Ishikawa (cell line): ENCODE measurements around the gene ESYT1.

Experiments
- CEBPB ChIP-seq: IDR thresholded peaks from 2 replicates; pipeline ENCODE4 v1.6.1; 2012
- CREB1 ChIP-seq: IDR thresholded peaks from 2 replicates; pipeline ENCODE4 v1.6.1; 2012; ENCODE audit warnings: low read depth
- EGR1 ChIP-seq: IDR thresholded peaks from 2 replicates; pipeline ENCODE4 v1.6.1; 2012
- EP300 ChIP-seq: IDR thresholded peaks from 2 replicates; pipeline ENCODE4 v1.6.1; 2012; ENCODE audit warnings: borderline replicate concordance
- FOXM1 ChIP-seq: IDR thresholded peaks from 2 replicates; pipeline ENCODE4 v1.6.1; 2012; ENCODE audit warnings: low read depth, borderline replicate concordance
- MAX ChIP-seq: IDR thresholded peaks from 2 replicates; pipeline ENCODE4 v1.6.1; 2012
- NFIC ChIP-seq: IDR thresholded peaks from 2 replicates; pipeline ENCODE4 v1.6.1; 2012
- RAD21 ChIP-seq: IDR thresholded peaks from 2 replicates; pipeline ENCODE4 v1.6.1; 2012; ENCODE audit warnings: low read depth
- REST ChIP-seq: IDR thresholded peaks from 2 replicates; pipeline ENCODE4 v1.6.1; 2012; ENCODE audit warnings: low read depth, mild to moderate bottlenecking
- TAF1 ChIP-seq: IDR thresholded peaks from 2 replicates; pipeline ENCODE4 v1.6.1; 2012; ENCODE audit warnings: low read depth, mild to moderate bottlenecking
- TCF12 ChIP-seq: IDR thresholded peaks from 2 replicates; pipeline ENCODE4 v1.6.1; 2012; ENCODE audit warnings: low read depth
- TEAD4 ChIP-seq: IDR thresholded peaks from 2 replicates; pipeline ENCODE4 v1.6.1; 2012
- USF1 ChIP-seq: IDR thresholded peaks from 2 replicates; pipeline ENCODE4 v1.6.1; 2012
- YY1 ChIP-seq: IDR thresholded peaks from 2 replicates; pipeline ENCODE4 v1.6.1; 2012; ENCODE audit warnings: low read depth
- ZBTB7A ChIP-seq: IDR thresholded peaks from 2 replicates; pipeline ENCODE4 v1.6.1; 2012; ENCODE audit warnings: low read depth

Gene ESYT1

GRCh38 chr12:56114084-56114483, 14.0 kb upstream of the ESYT1 start:
- no peak for TF ChIP-seq USF1
- TF ChIP-seq EGR1, result no peak
- no peak for TF ChIP-seq CEBPB
- no peak for TF ChIP-seq TCF12
- TF ChIP-seq TEAD4, result no peak
- no peak for TF ChIP-seq CREB1
- TF ChIP-seq FOXM1, result no peak
- no peak for TF ChIP-seq REST
- no peak for TF ChIP-seq RAD21
- no peak for TF ChIP-seq TAF1
- no peak for TF ChIP-seq YY1
- TF ChIP-seq ZBTB7A, result no peak
- TF ChIP-seq MAX, result no peak
- no peak for TF ChIP-seq NFIC
- TF ChIP-seq EP300, result no peak

- 0 out of 2 replicates have a peak, but pooled peaks have one; percentile 13 for TF ChIP-seq CREB1
- no peak for TF ChIP-seq FOXM1
These were observed 12.7 kb upstream of the ESYT1 start for GRCh38 chr12:56115329-56115728.

DNA sequence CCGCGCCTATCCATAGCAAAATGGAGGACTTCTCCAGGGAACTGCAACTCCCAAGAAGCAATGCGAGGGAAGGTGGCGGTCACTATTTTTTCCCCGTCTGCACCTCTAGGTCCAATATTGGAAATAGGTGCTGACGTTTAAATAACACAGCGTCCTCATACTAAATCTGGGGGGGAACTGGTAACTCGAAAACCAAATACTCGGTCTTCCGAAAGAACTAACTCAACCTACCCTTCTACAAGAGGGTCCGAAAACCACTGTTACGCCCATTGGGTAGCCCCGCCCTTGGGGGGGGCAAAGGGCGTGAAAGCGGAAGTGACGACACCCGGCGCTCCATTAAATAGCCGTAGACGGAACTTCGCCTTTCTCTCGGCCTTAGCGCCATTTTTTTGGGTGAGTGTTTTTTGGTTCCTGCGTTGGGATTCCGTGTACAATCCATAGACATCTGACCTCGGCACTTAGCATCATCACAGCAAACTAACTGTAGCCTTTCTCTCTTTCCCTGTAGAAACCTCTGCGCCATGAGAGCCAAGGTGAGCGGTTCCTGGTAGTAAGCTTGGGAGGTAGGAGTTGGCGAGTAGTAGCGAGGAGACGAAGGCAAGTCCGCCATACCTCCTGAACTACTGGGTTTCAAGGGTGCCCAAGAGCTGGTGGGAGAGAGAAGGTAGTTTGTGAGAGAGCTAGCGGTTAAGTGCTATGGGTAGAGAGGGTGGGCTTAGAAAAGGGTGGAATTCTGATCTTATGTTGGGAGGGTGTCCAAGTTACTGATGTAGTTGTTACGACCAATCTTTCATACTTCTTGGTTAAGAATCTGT, 11.6 kb upstream of the ESYT1 start, which contains the start of gene RPL41:
Gene RPL41 (plus strand): TSS at position 367 of the 815 bp plus-strand sequence.
- TF ChIP-seq EGR1, result peak; percentile 9; the same call in 1 of the 2 replicates
- peak; percentile 33; the same call in 1 of the 2 replicates for TF ChIP-seq TEAD4
- no peak; the same call in 1 of the 2 replicates for TF ChIP-seq CEBPB
- no peak for TF ChIP-seq REST
- TF ChIP-seq RAD21, result no peak
- peak; percentile 92 for TF ChIP-seq CREB1
- TF ChIP-seq YY1, result peak; percentile 89
- peak; percentile 60; the same call in 1 of the 2 replicates for TF ChIP-seq TCF12
- no peak for TF ChIP-seq ZBTB7A
- TF ChIP-seq FOXM1, result no peak; the same call in 1 of the 2 replicates
- peak; percentile 11; the same call in 1 of the 2 replicates for TF ChIP-seq EP300
- TF ChIP-seq TAF1, result peak; percentile 99
- peak; percentile 92 for TF ChIP-seq MAX
- TF ChIP-seq NFIC, result peak; percentile 33; the same call in 1 of the 2 replicates
- no peak for TF ChIP-seq USF1

- no peak; the same call in 1 of the 2 replicates for TF ChIP-seq RAD21
- peak; percentile 80 for TF ChIP-seq YY1
- TF ChIP-seq EP300, result peak; percentile 67; the same call in 1 of the 2 replicates
- peak; percentile 61; the same call in 1 of the 2 replicates for TF ChIP-seq USF1
- peak; percentile 77 for TF ChIP-seq CREB1
- TF ChIP-seq TEAD4, result peak; percentile 91
- peak; percentile 70; the same call in 1 of the 2 replicates for TF ChIP-seq NFIC
- peak; percentile 85 for TF ChIP-seq TCF12
- TF ChIP-seq MAX, result peak; percentile 97
- peak; percentile 37; the same call in 1 of the 2 replicates for TF ChIP-seq CEBPB
- TF ChIP-seq FOXM1, result no peak
- TF ChIP-seq ZBTB7A, result no peak
- no peak for TF ChIP-seq REST
- peak; percentile 70 for TF ChIP-seq EGR1
- peak; percentile 86 for TF ChIP-seq TAF1
These were observed 10.0 kb upstream of the ESYT1 start, which contains the start of gene ZC3H10 for GRCh38 chr12:56117778-56118687. Gene ZC3H10 (plus strand): TSS chr12:56118266. CDS start chr12:56120563, 2,297 bp downstream.
